ENCODE results near the gene FXYD5. TPM values are rescaled to one million over a fixed set of nuclear protein-coding genes. Genes with fewer than 3 reads are reported as not detected.

The FXYD5 gene
- polyA plus RNA-seq (2013) = 549 TPM

- peak within 1 kb of the TSS; percentile 51 to 97 (median 89) for H3K4me3 ChIP-seq (ENCODE audit: control insufficient read depth in 1 of 7, extremely low read depth in 1 of 7, insufficient read depth in 4 of 7, low read depth in 2 of 7, low read length in 6 of 7)
- CTCF ChIA-PET = interaction anchor here (0.7 to 2.5 kb wide), 11 partner anchors 8 to 88 kb away, joined by 3 to 38 read pairs (median 5); partner anchors contain the start of genes FXYD7 and LGI4
- DNase-seq = peak; percentile 72 to 83 (median 77)
- peak within 1 kb of the TSS; percentile 66 to 88 for H3K27ac ChIP-seq (ENCODE audit: insufficient read depth in 1 of 2, low read depth in 1 of 2, low read length in 2 of 2, poor library complexity in 1 of 2, severe bottlenecking in 2 of 2)
- no peaks in the 10 kb centered on the region for H3K9me3 ChIP-seq (ENCODE audit: control extremely low read depth in 1 of 5, control insufficient read depth in 4 of 5, insufficient read depth in 2 of 5, low read depth in 1 of 5, low read length in 4 of 5)
- POLR2A ChIA-PET = interaction anchor here (0.7 to 2.1 kb wide), 5 partner anchors 8 to 114 kb away, joined by 3 to 14 read pairs (median 5); partner anchors contain the start of genes FXYD7 and USF2
- H3K36me3 ChIP-seq (ENCODE audit: control insufficient read depth in 4 of 4, insufficient read depth in 4 of 4, low read length in 3 of 4) = peaks cover 13 to 39% (median 30%) of the 10 kb centered on the region in 4 experiments
- H3K4me1 ChIP-seq (ENCODE audit: control extremely low read depth in 1 of 4, control insufficient read depth in 4 of 4, insufficient read depth in 4 of 4, low read length in 3 of 4) = peaks cover 2 to 49% (median 42%) of the 10 kb centered on the region in 4 experiments
- 0% methylated on average over 38 of the region's 49 CpGs for WGBS (ENCODE audit: insufficient coverage)
- H3K27me3 ChIP-seq (replicated peaks in 2 of 5; ENCODE audit: control insufficient read depth in 4 of 5, insufficient read depth in 5 of 5, low read length in 4 of 5) = no peaks in the 10 kb centered on the region
Measured at GRCh38 chr19:35154525-35155406, at the start of gene FXYD5. FXYD5 (plus strand) TSS chr19:35154735; CDS start chr19:35155551, 816 bp downstream.

DNA sequence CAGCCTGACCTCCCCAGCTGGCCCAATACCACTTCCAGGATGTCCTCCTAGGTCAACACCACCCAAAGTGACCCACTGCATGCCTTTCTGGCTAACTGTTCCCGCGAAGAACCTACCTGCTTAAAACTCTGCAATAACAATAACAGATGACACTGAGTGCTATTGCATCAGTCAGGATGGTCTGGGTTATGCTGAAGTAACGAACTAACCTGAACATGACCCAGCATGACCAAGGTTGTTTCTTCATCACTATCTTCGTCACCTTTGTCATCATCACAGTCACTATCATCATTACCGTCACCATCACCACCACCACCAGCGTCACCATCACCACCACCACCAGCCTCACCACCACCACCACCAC is 49.5 kb upstream of the FXYD5 start:
- Histone ChIP-seq H3K27me3 (replicated peaks in 2 of 5; ENCODE audit: control insufficient read depth in 4 of 5, insufficient read depth in 5 of 5, low read length in 4 of 5) (no peaks in the 10 kb centered on the region), H3K9me3 (ENCODE audit: control extremely low read depth in 1 of 5, control insufficient read depth in 4 of 5, insufficient read depth in 2 of 5, low read depth in 1 of 5, low read length in 4 of 5) (no peaks in the 10 kb centered on the region), H3K4me3 (ENCODE audit: control insufficient read depth in 1 of 7, extremely low read depth in 1 of 7, insufficient read depth in 4 of 7, low read depth in 2 of 7, low read length in 6 of 7) (no peak overlapping the region), H3K27ac (ENCODE audit: insufficient read depth in 1 of 2, low read depth in 1 of 2, low read length in 2 of 2, poor library complexity in 1 of 2, severe bottlenecking in 2 of 2) (no peak overlapping the region), H3K36me3 (ENCODE audit: control insufficient read depth in 4 of 4, insufficient read depth in 4 of 4, low read length in 3 of 4) (no peaks in the 10 kb centered on the region), H3K4me1 (ENCODE audit: control extremely low read depth in 1 of 4, control insufficient read depth in 4 of 4, insufficient read depth in 4 of 4, low read length in 3 of 4) (peaks cover 0 to 7% (median 2%) of the 10 kb centered on the region in 4 experiments)
- POLR2A ChIA-PET = no interaction called here
- 100% methylated on average over 6 of the region's 6 CpGs for WGBS (ENCODE audit: insufficient coverage)
- CTCF ChIA-PET = interaction anchor here (1.7 kb wide), 1 partner anchor 31 kb away, joined by 4 read pairs; no protein-coding TSS in a partner anchor
- no peak for DNase-seq

DNA sequence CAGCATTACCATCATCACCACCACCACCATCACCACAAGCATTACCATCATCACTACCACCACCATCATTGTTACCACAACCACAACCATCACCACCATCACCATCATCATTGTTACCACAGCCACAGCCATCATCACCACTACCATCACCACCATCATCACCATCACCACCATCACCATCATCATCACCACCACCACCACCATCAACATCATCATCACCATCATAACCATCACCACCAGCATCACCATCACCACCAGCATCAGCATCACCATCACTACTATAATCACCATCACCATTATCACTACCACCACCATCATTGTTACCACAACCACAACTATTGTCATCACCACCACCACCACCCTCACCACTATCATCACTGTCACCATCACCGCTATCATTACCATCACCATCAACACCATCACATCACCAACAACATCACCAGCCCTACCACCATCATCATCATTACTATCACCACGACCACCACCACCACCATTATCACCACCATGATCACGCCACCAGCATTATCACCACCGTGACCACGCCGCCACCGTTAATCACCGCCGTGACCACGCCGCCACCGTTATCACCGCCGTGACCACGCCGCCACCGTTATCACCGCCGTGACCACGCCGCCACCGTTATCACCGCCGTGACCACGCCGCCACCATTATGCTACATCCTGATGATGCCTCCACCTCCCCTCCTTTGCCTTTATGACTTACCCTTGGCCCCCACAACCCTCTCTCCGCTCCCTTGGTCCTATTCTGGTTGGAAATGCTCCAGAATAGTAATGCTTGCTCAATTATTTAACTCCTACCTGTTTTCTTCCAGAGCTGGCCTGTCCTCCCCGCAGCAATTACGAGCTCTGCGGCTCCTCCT is 48.9 kb upstream of the FXYD5 start:
- ChIA-PET CTCF (interaction anchor here (1.0 to 1.7 kb wide), 2 partner anchors 13 to 30 kb away, joined by 4 read pairs; no protein-coding TSS in a partner anchor), POLR2A (no interaction called here)
- Histone ChIP-seq H3K27me3 (replicated peaks in 2 of 5; ENCODE audit: control insufficient read depth in 4 of 5, insufficient read depth in 5 of 5, low read length in 4 of 5) (no peaks in the 10 kb centered on the region), H3K9me3 (ENCODE audit: control extremely low read depth in 1 of 5, control insufficient read depth in 4 of 5, insufficient read depth in 2 of 5, low read depth in 1 of 5, low read length in 4 of 5) (no peaks in the 10 kb centered on the region), H3K4me1 (ENCODE audit: control extremely low read depth in 1 of 4, control insufficient read depth in 4 of 4, insufficient read depth in 4 of 4, low read length in 3 of 4) (peaks cover 0 to 7% (median 2%) of the 10 kb centered on the region in 4 experiments), H3K4me3 (ENCODE audit: control insufficient read depth in 1 of 7, extremely low read depth in 1 of 7, insufficient read depth in 4 of 7, low read depth in 2 of 7, low read length in 6 of 7) (no peak overlapping the region), H3K27ac (ENCODE audit: insufficient read depth in 1 of 2, low read depth in 1 of 2, low read length in 2 of 2, poor library complexity in 1 of 2, severe bottlenecking in 2 of 2) (no peak overlapping the region), H3K36me3 (ENCODE audit: control insufficient read depth in 4 of 4, insufficient read depth in 4 of 4, low read length in 3 of 4) (no peaks in the 10 kb centered on the region)
- DNase-seq = peak in 1 of 3 donors; percentile 30
- WGBS (ENCODE audit: insufficient coverage) = 89% methylated on average over 28 of the region's 30 CpGs

DNA sequence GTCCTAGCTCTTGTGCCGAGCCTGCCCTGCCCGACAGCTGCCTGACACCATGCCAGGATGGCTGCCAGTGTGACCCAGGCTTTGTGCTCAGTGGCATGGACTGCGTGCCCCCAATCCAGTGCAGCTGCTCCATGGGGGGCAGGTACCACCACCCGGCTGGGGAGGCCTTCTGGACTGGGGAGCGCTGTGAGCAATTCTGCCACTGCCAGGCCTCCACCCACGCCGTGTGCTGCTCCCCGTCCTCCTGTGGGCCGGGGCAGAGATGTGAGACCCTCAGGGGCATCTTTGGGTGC is 48.3 kb upstream of the FXYD5 start:
- ChIA-PET POLR2A (no interaction called here), CTCF (interaction anchor here (1.0 kb wide), 1 partner anchor 12 kb away, joined by 4 read pairs; no protein-coding TSS in a partner anchor)
- DNase-seq = no peak
- Histone ChIP-seq H3K27ac (ENCODE audit: insufficient read depth in 1 of 2, low read depth in 1 of 2, low read length in 2 of 2, poor library complexity in 1 of 2, severe bottlenecking in 2 of 2) (no peak overlapping the region), H3K9me3 (ENCODE audit: control extremely low read depth in 1 of 5, control insufficient read depth in 4 of 5, insufficient read depth in 2 of 5, low read depth in 1 of 5, low read length in 4 of 5) (no peaks in the 10 kb centered on the region), H3K36me3 (ENCODE audit: control insufficient read depth in 4 of 4, insufficient read depth in 4 of 4, low read length in 3 of 4) (no peaks in the 10 kb centered on the region), H3K27me3 (replicated peaks in 2 of 5; ENCODE audit: control insufficient read depth in 4 of 5, insufficient read depth in 5 of 5, low read length in 4 of 5) (no peaks in the 10 kb centered on the region), H3K4me1 (ENCODE audit: control extremely low read depth in 1 of 4, control insufficient read depth in 4 of 4, insufficient read depth in 4 of 4, low read length in 3 of 4) (peaks cover 0 to 7% (median 2%) of the 10 kb centered on the region in 4 experiments), H3K4me3 (ENCODE audit: control insufficient read depth in 1 of 7, extremely low read depth in 1 of 7, insufficient read depth in 4 of 7, low read depth in 2 of 7, low read length in 6 of 7) (no peak overlapping the region)
- 97% methylated on average over 9 of the region's 9 CpGs for WGBS (ENCODE audit: insufficient coverage)

GRCh38 chr19:35106898-35107541 is 47.5 kb upstream of the FXYD5 start:
- 100% methylated on average over 1 of the region's 2 CpGs for WGBS (ENCODE audit: insufficient coverage)
- no peak overlapping the region for H3K4me3 ChIP-seq (ENCODE audit: control insufficient read depth in 1 of 7, extremely low read depth in 1 of 7, insufficient read depth in 4 of 7, low read depth in 2 of 7, low read length in 6 of 7)
- no peaks in the 10 kb centered on the region for H3K9me3 ChIP-seq (ENCODE audit: control extremely low read depth in 1 of 5, control insufficient read depth in 4 of 5, insufficient read depth in 2 of 5, low read depth in 1 of 5, low read length in 4 of 5)
- H3K27me3 ChIP-seq (replicated peaks in 2 of 5; ENCODE audit: control insufficient read depth in 4 of 5, insufficient read depth in 5 of 5, low read length in 4 of 5) = no peaks in the 10 kb centered on the region
- no peak for DNase-seq
- ChIA-PET POLR2A (no interaction called here), CTCF (interaction anchor here (1.7 kb wide), 1 partner anchor 16 kb away, joined by 6 read pairs; no protein-coding TSS in a partner anchor)
- H3K27ac ChIP-seq (ENCODE audit: insufficient read depth in 1 of 2, low read depth in 1 of 2, low read length in 2 of 2, poor library complexity in 1 of 2, severe bottlenecking in 2 of 2) = no peak overlapping the region
- H3K4me1 ChIP-seq (ENCODE audit: control extremely low read depth in 1 of 4, control insufficient read depth in 4 of 4, insufficient read depth in 4 of 4, low read length in 3 of 4) = peaks cover 0 to 7% (median 2%) of the 10 kb centered on the region in 4 experiments
- H3K36me3 ChIP-seq (ENCODE audit: control insufficient read depth in 4 of 4, insufficient read depth in 4 of 4, low read length in 3 of 4) = no peaks in the 10 kb centered on the region

GRCh38 chr19:35107545-35107944 is 47.0 kb upstream of the FXYD5 start:
- POLR2A ChIA-PET = no interaction called here
- no peak for DNase-seq

More at GRCh38 chr19:35107545-35107944, 47.0 kb upstream of the FXYD5 start:
- CTCF ChIA-PET = interaction anchor here (1.0 to 1.7 kb wide), 3 partner anchors 16 to 69 kb away, joined by 3 to 6 read pairs (median 4); no protein-coding TSS in a partner anchor
- H3K27ac ChIP-seq (ENCODE audit: insufficient read depth in 1 of 2, low read depth in 1 of 2, low read length in 2 of 2, poor library complexity in 1 of 2, severe bottlenecking in 2 of 2) = no peak overlapping the region
- no peaks in the 10 kb centered on the region for H3K27me3 ChIP-seq (replicated peaks in 2 of 5; ENCODE audit: control insufficient read depth in 4 of 5, insufficient read depth in 5 of 5, low read length in 4 of 5)
- WGBS (ENCODE audit: insufficient coverage) = 34% methylated on average over 5 of the region's 5 CpGs
- H3K4me1 ChIP-seq (ENCODE audit: control extremely low read depth in 1 of 4, control insufficient read depth in 4 of 4, insufficient read depth in 4 of 4, low read length in 3 of 4) = peaks cover 0 to 7% (median 2%) of the 10 kb centered on the region in 4 experiments
- H3K36me3 ChIP-seq (ENCODE audit: control insufficient read depth in 4 of 4, insufficient read depth in 4 of 4, low read length in 3 of 4) = no peaks in the 10 kb centered on the region
- no peaks in the 10 kb centered on the region for H3K9me3 ChIP-seq (ENCODE audit: control extremely low read depth in 1 of 5, control insufficient read depth in 4 of 5, insufficient read depth in 2 of 5, low read depth in 1 of 5, low read length in 4 of 5)
- H3K4me3 ChIP-seq (ENCODE audit: control insufficient read depth in 1 of 7, extremely low read depth in 1 of 7, insufficient read depth in 4 of 7, low read depth in 2 of 7, low read length in 6 of 7) = no peak overlapping the region
